Endometrial microvascular endothelial cells (primary cell): Measurements from ENCODE around the gene NR6A1. TPM values are rescaled to one million over a fixed set of nuclear protein-coding genes. Genes with fewer than 3 reads are reported as not detected.

Experiments
- in situ Hi-C: cut with HindIII; loops from 2 replicates; pipeline ENCODE4 v1.10.0; 2017; ENCODE audit warnings: low sequenced_read_pairs, low pct_unique_long_range_greater_than_20kb; ENCODE audit errors: inconsistent ontology term
- total RNA-seq: library from RNA; depleted of rRNA; stranded (reverse); fragments of >200 nt; gene quantifications from one replicate; pipeline ENCODE4 v1.2.3, GENCODE V29; 2015; ENCODE audit errors: inconsistent ontology term

The NR6A1 gene
- total RNA-seq, 1 donor from 2014 or later: 0.19 TPM

- in situ Hi-C loops: no loop called here
Observed at GRCh38 chr9:124496463-124496862, 274.6 kb downstream of the NR6A1 start.

- in situ Hi-C loops: no loop called here
Observed at GRCh38 chr9:124496075-124496449, 275.0 kb downstream of the NR6A1 start.

- in situ Hi-C loops: no loop called here
Observed at GRCh38 chr9:124495126-124496074, 275.7 kb downstream of the NR6A1 start.

GRCh38 chr9:124493794-124494479 lies 277.2 kb downstream of the NR6A1 start:
- in situ Hi-C loops: no loop called here

- in situ Hi-C loops: no loop called here
Observed at GRCh38 chr9:124493218-124493617, 277.9 kb downstream of the NR6A1 start.

- in situ Hi-C loops: no loop called here
Observed at GRCh38 chr9:124492818-124493217, 278.3 kb downstream of the NR6A1 start.

- in situ Hi-C loops: no loop called here
Observed at GRCh38 chr9:124491049-124491975, 279.8 kb downstream of the NR6A1 start.

GRCh38 chr9:124490004-124490403 lies 281.1 kb downstream of the NR6A1 start:
- in situ Hi-C loops: no loop called here

- in situ Hi-C loops: no loop called here
Observed at GRCh38 chr9:124489222-124489621, 281.9 kb downstream of the NR6A1 start.

- in situ Hi-C loops: no loop called here
Observed at GRCh38 chr9:124488641-124489210, 282.4 kb downstream of the NR6A1 start.

- in situ Hi-C loops: no loop called here
Observed at GRCh38 chr9:124487260-124488182, 283.6 kb downstream of the NR6A1 start.

GRCh38 chr9:124486778-124487259 lies 284.3 kb downstream of the NR6A1 start:
- in situ Hi-C loops: no loop called here

- in situ Hi-C loops: no loop called here
Observed at GRCh38 chr9:124485936-124486335, 285.2 kb downstream of the NR6A1 start.

- in situ Hi-C loops: no loop called here
Observed at GRCh38 chr9:124485201-124485600, 285.9 kb downstream of the NR6A1 start.

- in situ Hi-C loops: no loop called here
Observed at GRCh38 chr9:124483481-124483880, 287.6 kb downstream of the NR6A1 start.

- in situ Hi-C loops: no loop called here
Observed at GRCh38 chr9:124482431-124483031, 288.6 kb downstream of the NR6A1 start.

GRCh38 chr9:124481115-124481514 lies 290.0 kb downstream of the NR6A1 start:
- in situ Hi-C loops: no loop called here
